NCI-H748 (cell line): ENCODE results near the gene AKAP8L.

Experiments used
- DNase-seq: peaks from one replicate; lab custom pipeline; 2025; ENCODE audit not compliant: unreplicated experiment; lab: John Stamatoyannopoulos, UW

Gene AKAP8L, protein sequence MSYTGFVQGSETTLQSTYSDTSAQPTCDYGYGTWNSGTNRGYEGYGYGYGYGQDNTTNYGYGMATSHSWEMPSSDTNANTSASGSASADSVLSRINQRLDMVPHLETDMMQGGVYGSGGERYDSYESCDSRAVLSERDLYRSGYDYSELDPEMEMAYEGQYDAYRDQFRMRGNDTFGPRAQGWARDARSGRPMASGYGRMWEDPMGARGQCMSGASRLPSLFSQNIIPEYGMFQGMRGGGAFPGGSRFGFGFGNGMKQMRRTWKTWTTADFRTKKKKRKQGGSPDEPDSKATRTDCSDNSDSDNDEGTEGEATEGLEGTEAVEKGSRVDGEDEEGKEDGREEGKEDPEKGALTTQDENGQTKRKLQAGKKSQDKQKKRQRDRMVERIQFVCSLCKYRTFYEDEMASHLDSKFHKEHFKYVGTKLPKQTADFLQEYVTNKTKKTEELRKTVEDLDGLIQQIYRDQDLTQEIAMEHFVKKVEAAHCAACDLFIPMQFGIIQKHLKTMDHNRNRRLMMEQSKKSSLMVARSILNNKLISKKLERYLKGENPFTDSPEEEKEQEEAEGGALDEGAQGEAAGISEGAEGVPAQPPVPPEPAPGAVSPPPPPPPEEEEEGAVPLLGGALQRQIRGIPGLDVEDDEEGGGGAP

DNA sequence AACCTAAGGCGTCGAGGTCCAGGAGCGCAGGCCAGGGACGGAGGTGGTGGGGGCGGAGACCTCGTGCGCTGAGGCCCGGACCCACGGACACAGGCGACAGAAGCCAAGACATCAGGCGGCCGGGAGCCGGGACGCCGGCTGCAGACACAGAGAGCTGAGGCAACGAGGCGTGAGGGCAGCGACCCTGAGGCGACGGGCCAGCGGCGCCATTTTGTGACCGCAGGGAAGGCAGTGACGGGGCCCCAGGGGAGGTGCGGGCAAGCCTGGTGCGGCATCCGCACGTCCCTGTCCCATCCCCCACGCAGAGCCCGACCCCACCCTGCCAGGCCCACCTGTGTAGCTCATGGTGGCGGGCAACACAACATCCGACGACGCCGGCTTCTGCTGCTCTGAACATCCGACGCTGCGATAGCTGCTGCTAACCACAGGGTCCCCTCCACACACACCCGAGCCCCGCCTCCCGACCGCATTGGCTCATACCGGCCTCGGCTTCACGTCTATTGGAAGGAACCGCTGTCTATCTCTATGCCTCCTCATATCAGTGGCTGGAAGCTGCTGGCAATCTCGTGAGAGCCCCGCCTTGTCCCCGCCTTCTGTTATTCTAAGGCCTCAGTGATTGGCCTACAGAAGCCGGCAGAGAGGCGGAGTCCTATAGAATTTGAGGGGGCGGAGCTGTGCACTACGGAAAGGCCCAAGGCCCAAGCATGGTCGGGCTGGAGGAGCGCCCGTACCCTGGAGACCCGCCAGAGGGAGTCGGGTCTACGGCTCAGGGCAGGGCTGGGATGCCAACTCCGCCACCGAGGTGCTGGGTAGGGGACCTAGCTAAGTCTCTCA, at the start of gene AKAP8L:
Gene AKAP8L (minus strand): TSS at position 410 of the 834 bp plus-strand sequence. CDS start 65 bp downstream, at position 345.
- peak; percentile 98 for DNase-seq

DNA sequence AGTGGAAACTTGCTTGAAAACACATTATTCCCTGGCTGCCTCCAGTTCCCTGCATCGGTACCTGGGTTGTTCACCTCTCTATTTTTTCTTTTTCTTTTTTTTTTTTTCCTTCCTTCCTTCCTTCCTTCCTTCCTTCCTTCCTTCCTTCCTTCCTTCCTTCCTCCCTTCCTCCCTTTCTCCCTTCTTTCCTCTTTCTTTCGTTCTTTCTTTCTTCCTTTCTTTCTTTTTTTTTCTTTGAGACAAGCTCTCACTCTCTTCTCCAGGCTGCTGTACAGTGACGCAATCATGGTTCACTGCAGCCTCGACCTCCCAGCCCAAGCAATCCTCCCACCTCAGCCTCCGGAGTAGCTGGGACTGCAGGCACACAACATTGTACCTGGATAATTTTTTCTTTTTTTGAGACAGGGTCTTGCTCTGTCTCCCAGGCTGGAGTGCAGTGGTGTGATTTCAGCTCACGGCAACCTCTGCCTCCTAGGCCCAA, 49.0 kb upstream of the AKAP8L start:
- DNase-seq, result no peak

DNA sequence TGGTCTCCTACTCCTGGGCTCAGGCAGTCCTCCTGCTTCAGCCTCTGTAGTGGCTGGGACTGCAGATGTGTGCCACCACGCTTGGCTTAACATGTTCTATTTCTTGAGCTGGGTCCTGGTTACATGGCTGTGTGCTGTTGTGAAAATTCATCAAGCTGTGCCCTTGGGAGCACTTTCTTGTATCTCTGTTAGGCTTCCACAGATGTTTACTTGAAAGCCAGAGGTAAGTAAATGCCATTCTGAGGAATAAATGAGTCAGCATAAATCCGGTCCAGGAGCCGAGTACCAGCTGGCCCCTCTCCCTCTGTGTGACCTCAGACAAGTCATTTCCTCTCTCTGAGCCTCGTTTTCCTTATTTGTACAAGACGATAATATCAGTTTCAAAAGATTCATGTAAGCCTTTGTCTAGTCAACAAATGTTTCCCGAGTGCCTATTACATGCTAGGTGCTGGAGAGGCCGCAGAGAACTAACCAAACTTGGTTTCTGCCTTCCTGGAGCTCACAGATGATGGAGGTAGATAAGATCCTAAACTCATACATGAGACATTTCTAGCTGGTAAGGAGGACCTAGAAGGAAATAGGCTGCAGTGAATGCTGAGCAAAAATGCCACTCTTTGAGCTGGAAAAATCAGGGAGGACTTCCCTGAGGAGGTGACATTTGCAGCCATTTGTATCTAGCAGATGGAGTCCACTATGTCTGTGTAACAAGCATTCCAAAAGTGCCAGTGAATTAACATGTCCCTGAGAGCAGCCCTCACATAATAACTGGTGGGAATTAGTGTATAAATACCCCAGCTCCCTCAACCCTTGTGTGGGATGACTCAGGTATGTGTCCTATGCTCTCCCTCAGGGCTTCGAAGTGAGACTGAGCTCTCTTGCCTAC, 48.3 kb upstream of the AKAP8L start:
- no peak for DNase-seq

DNA sequence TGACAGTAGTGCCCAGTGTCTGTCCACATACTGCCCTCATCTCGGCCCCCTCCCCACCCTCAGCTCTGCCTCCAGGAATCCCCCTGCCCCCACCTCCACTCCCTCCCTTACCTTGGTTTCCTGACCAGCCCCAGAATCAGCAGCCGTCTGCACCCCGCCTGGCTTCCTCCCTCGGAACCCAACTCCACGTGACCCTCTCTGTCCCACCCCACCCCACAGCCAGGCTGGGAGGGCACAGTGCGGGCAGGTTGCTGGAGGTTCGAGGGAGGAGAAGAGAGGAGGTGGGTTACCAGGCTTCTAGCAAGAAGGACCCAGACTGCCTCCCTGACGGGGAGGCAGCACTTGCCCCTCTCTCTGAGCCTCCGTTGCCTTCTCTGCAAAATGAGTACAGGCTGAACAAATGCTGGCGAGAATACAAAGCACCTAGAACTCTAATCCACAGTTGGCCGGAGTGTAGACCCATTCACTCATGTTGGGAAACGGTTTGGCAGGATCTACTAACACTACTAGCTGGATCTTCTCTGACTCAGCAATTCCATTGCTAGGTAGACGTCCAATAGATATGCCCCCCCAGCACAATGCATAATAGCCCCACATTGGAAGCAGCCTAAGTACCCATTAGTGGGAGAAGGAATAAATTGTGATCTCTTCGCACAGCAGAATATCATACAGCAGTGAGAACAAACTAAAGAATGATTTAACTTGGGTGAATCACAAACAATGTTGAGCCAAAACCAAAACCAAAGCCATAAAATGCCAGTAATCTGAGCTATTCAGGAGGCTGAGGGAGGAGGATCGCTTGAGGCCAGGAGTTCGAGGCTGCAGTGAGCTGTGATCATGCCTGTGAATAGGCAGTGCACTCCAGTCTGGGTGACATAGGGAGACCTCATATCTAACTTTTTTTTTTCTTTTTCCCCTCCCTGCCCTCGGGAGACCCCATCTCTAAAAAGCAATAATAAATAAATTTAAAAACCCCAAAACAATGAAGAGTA, 45.9 kb upstream of the AKAP8L start, which contains the start of gene RASAL3:
Gene RASAL3 (minus strand): TSS at position 151 of the 992 bp plus-strand sequence. CDS start 186 bp downstream, outside the sequence.
- DNase-seq, result no peak

DNA sequence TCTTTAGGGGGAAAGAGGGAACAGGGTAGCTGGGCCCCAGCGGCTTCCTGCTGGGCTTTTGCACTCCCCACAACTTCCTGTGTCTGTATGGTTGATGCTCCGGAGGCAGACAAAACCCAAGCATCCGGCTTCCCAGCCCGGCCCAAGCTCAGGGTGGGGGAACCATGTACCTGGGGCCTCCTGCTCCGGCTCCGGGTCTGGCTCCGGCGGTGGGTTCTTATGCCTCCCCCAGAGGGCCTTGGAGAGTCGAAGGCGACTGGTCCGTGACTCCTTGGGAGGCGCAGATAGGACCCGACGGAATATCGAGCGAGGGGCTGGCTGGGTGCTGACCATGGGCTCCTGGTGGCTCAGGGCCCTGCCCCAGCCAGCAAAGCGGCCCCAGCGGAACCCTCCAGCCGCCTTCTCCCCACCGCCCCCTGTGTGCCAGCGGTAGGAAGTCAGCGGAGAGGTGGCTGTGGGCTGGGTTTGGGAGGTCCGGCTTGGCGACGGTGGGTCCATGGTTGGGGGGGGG, 45.1 kb upstream of the AKAP8L start:
- no peak for DNase-seq

DNA sequence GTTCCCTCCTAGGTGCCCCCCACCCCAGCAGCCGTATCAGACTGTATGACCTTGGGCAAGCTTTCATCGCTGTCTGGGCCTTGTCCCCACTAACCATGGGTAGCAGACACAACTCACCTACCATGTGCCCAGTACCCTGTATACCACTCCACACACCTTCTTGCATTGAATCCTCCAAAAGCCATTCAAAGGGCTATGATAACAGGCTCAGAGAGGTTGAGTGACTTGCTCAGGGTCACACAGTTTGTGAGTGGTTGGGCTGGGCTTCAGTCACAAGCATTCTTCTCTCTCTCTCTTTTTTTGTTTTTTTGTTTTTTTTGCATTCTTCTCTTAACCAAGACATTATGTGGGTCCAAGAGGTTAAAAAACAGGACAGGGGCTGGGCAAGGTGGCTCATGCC, 42.9 kb upstream of the AKAP8L start:
- no peak for DNase-seq

DNA sequence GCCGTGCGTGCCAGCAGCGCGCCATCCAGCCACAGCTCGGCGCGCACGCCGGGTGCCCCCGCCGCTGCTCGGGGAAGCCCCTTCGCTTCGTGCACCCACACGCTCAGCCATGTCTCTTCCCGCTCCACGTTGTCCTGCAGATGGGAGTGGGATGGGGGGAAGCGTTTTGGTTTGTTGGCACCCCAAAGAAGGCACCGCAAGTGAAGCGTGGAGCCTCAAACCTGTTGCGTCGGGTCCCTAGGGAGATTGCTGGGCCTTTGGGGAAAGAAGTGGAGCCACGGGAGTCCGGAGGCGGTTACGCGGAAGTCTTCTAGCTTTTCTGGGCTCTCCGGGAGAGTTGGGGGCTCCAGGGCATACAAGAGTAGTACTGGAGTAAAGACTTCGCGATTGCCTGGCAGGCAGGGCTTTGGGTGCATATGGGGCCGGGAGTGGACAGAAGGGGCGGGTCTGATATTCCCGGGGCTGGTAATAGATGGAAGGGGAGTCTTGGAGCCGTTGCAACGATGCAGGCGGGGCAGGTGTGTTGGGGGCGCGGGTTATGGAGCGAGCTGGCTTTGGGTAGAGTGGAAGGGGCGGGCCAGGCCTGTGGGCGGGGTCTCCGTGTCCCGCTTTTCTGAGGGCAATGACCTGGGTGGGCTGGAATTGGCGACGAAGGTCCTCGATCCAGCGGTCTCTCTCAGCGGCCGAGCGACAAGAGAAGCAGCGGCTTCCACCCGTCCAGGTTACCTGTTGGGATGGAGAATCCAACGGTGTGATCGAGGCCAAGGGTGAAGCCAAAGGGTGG, 39.1 kb upstream of the AKAP8L start:
- peak; percentile 16 for DNase-seq

DNA sequence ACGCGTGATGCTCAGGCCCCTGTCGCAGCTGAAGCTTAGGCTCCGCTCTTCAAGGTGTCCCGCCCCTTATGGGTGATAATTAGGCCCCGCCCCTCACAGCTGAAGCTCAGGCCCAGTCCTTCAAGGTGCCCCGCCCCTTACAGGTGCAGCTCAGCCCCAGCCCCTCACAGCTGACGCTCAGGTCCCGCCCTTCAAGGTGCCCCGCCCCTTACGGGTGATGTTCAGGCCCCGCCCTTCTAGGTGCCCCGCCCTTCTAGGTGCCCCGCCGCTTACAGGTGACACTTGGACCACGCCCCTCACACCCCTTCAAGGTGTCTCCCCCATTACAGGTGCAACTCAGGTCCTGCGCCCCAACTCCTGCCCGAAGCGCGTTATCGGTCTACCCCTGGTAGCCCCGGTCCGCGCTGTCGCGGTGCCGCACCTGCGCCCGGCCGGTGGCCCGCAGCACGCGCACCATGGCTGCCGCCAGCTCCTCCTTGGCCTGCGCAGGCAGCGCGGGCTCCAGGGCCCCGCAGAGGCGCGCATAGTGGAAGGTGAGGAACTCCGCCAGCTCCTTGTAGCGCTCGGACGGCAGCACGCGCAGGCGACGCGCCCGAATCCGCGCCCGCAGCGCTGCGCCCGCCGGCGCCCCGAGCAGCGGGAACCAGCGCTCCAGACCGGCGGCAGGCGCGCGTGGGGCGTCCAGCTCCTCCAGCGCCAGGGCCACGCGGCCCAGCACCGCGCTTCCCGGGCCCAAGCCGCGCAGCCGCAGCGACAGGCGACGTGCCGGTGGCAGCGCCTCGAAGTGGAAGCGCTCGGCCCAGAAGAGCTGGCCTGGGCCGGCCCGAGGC, 38.3 kb upstream of the AKAP8L start:
- DNase-seq, result peak; percentile 94

DNA sequence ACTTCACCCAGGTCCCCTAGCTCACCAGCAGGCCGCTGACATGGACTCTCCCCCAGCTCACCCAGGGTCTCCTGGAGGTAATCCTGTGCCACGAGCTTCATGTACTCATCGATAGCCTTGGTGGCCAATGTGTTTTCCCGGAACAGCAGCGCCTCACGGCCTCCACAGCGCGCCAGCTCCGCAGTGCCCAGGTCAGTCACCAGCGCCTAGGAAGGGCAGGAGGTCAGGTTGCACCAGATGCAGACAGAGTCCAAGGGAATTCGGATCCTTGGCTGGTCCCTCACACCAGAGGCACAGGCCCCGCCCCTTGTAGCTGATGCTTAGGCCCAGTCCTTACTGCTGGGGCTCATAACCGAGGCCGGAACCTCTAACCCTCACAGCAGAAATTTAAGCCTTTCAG, 37.7 kb upstream of the AKAP8L start:
- no peak for DNase-seq

DNA sequence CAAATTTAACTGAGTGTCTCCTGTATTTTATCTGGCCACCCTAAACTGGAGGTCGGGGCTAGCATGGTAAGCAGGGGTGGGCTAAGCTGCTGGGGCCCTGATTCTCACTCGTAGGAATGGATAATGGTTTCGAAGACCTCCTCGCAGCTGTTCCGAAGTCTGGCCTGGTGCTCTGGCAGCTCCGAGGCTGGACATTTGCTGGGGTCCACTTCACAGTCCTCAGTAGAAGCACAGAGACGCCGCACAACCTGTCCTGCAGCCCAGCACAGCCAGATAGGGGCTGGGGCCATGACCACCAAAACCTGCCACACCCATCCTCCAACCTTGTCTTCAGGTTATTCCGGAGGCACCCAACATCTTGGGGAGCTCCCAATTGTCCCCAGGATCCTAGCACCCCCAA, 37.2 kb upstream of the AKAP8L start:
- no peak for DNase-seq

DNA sequence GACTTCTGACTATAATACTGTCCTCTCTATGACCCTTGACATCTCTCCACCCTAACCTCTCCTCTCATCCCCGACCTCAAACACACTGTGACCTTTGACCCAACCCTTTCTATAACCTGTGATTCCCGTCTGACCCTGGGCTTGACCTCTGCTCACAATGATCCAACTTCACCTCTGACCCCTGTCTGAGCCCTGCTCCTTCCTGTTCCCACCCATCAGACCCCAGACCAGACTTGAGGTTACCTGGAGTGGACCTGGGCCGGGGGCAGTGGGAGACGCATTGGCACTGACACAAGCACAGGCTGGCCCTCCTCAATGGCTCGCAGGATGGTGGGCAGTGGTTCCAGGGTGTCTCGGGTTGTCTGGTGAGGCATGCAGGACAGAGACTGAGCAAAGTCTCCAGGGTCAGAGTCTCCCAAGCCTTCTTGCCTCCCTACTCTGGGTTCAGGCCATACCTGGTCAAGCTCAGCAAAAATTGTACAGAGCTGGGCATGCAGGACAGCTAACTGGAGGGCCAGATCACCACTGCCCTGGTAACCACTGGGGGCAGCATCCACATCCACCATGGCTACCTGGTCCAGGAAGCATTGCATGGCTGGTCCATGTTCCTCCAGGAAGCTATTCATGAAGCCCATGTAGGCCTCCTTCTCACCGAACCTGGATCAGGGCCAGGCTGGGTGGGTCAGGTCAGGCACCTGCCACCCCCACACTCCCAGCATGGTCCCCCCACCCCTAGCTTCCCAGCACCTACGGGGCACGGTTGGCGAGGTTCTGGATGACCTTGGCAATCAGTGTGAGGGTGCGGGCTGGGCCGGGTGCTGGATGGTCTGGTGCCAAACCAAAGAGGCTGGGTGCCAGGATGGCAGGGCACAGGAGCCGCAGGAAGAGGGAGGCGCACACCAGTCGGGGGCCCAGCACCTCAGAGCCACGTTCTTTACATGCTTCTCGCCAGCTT, 35.4 kb upstream of the AKAP8L start:
- DNase-seq, result no peak

DNA sequence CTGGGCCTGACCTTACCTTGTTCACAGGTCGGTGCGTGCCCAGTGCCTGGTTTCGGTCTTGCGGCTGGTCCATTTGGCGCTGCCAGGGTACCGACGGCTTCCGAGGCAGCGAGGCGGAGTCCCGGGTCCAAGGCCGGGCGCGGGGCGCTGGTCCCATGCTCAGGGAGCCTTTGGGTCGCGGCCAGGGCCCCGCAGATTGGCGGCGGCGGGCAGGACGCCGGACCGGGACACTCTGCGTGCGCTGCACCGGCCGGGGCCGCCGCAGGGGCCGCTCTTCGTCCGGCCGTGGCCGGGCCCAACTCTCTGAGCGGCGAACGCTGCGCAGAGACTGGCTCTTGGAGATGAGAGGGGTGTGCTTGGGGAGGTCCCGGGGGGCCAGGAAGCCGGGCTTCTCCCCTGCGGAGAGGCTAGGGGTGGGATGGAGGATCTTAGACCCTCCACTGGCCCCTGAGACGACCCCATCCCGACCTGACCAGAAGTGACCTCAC, 34.3 kb upstream of the AKAP8L start:
- DNase-seq, result no peak

DNA sequence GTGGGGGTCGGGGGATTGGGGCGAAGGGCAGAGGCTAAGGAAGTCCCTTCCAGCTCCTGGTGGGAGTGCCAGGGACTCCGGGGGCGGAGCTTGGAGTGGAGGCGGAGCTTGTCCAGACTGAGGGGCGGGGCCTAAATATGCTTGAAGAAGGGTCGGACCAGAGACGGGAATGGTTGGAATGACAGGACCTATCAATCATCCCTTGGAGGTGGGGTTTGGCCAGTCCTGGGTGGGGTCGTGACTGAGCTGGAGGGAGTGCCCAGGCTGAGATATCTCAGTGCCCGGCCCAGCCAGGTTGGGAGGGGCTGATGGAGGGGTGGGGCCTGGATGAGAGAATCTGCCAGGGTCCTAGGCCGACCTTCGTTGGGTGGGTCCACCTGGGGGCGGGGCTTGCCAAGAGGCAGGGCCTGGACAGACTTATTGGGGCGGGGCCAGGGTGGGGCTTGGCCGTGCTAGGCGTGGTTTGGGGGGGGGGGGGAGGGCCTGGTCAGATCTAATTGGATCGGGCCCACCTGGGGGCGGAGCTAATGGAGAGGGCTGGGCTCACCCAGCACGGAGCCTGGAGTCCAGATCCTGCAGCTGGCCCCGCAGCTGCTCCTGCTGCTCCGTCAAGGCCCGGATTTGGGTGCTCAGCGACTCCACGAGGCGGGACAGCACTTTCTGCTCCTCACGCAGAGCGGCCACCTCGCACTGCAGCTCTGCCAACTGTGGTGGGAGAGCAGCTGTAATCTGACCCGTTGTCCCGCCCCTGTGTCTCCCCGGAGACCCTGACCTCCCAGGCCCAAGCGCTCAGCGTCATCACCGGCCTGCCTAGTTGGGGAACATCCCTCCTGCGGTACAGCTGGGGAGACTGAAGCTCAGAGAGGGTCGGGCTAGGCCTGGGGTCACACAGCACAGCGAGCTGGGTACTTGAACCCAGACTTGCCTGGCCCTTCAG, 33.6 kb upstream of the AKAP8L start:
- DNase-seq, result peak; percentile 79

DNA sequence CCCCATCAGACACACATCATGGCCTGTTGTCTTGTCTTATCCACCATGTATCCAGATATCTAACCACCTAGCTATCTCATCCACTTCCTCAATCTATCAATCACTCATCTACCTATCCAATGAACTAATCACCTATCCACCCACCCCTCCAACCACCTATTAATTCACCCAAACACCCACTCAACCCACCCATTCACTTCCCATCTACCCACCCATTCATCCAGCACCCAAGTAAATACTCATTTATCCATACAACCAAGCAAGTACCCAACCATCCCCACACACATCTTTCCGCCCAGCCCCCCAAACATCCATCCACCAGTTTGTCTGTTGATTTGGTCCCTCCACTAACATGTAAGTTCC, 31.7 kb upstream of the AKAP8L start:
- no peak for DNase-seq
